Pancreas (tissue), 10 donors: ENCODE data around the gene XCR1. TPM values are rescaled to one million over a fixed set of nuclear protein-coding genes. Genes with fewer than 3 reads are reported as not detected.
A peak's percentile ranks its signal among the peaks of the same experiment; 100 is the strongest.

ENCODE experiments used
- ATAC-seq, 4 donors: fragments of 200-7000 bp; cut with Tn5 transposase; one replicate each; pipeline versions ENCODE4 v1.8.0 to v1.9.1; 2020; ENCODE audit warnings: mild to moderate bottlenecking in 4 of 4, moderate library complexity in 4 of 4
- DNase-seq, 6 donors: peaks; one replicate each; pipeline ENCODE4 v3.0.0-alpha.2; 2020
- FAIRE-seq: peaks from 2 replicates; lab custom pipeline; 2012; peaks lifted over from hg19 to GRCh38; lab: Jason Lieb, UNC
- H3K27ac ChIP-seq, 4 donors: fragments of 200-600 bp; sonication (generic); 1 replicate in 3 of 4; 2 replicates in 1 of 4; pipeline versions ENCODE4 v1.5.0 to v1.8.0; 2020
- H3K27me3 ChIP-seq, 4 donors: fragments of 200-600 bp; one replicate each; pipeline ENCODE4 v1.8.0; 2021
- H3K36me3 ChIP-seq, 3 donors: fragments of 200-600 bp; sonication (generic) in 1 of 3; one replicate each; pipeline versions ENCODE4 v1.5.0 to v1.8.0; 2020 to 2021
- H3K4me1 ChIP-seq, 3 donors: fragments of 200-600 bp; one replicate each; pipeline ENCODE4 v1.8.0; 2021
- H3K4me3 ChIP-seq, 4 donors: fragments of 200-600 bp; sonication (generic) in 2 of 4; one replicate each; pipeline versions ENCODE4 v1.5.0 to v1.8.0; 2020 to 2021
- H3K9me3 ChIP-seq, 4 donors: fragments of 200-600 bp; one replicate each; pipeline ENCODE4 v1.8.0; 2021
- CTCF ChIP-seq, 4 donors: fragments of 200-600 bp; sonication (generic) in 3 of 4; IDR thresholded peaks; one replicate each; pipeline versions ENCODE4 v1.5.0 to v1.8.0; 2021; ENCODE audit warnings: antibody characterized with exemption in 4 of 4
- WGBS, 2 donors: extraction: QIAGEN DNeasy Blood & Tissue Kit; methylation state at CpG; one replicate each; pipeline ENCODE4 v1.1.7; 2013; 5-methylcytosine and 5-hydroxymethylcytosine counted together
- intact Hi-C, 3 donors: fragments of 100-400 bp; cut with DNase I; formaldehyde crosslinking; loops; one replicate each; pipeline versions ENCODE4 v1.11.1 to v1.14.2; 2022
- polyA plus RNA-seq, 2 donors: library from polyadenylated mRNA; stranded (reverse); fragments of 200-250 nt; gene quantifications; one replicate each; pipeline ENCODE4 v1.2.3, GENCODE V29; 2013
- total RNA-seq, 6 donors: library from RNA; stranded (reverse); fragmentation: NEBNext Ultra II Directional in 4 of 6; extraction: Animal tissue kit (Norgen Biotek cat#: 25700) in 4 of 6; gene quantifications; one replicate each; pipeline versions ENCODE4 v1.2.1 to v1.2.4, GENCODE V29; 2021 to 2023
- donor health status: healthy with polysubstance abuse.
- donor health status: DM: no; HTN: no; CAD: no; lungs with moderate emphysema.
- donor health status: DM: no; HTN: no; CAD: no.
- donor health status: control.
- donor health status: control.
- donor health status: Bipolar disorder and iron deficiency.
- donor health status: DM: yes; HTN: yes; CAD: no.
- donor health status: DM: no; HTN: no; CAD: no.
- donor health status: DM: no; HTN: no; CAD: no.
- donor health status: DM: yes; HTN: yes; CAD: no.

XCR1 gene
- total and polyA plus RNA-seq, 8 donors = 0.04 to 0.31 (median 0.20) TPM; not detected in 4

GRCh38 chr3:45985532-45986302 lies 41.6 kb downstream of the XCR1 start:
- Histone ChIP-seq H3K36me3 (peaks cover 0 to 16% (median 0%) of the 10 kb centered on the region in 3 donors), H3K4me1 (peaks cover 51 to 67% (median 55%) of the 10 kb centered on the region in 3 donors), H3K9me3 (no peaks in the 10 kb centered on the region), H3K27ac (peak overlapping the region; percentile 12 to 94 (median 80)), H3K27me3 (no peaks in the 10 kb centered on the region), H3K4me3 (no peak overlapping the region)
- WGBS, 2 donors = 49 to 51% methylated on average over 13 of the region's 13 CpGs
- DNase-seq (peak in 1 of 6 donors; percentile 40), FAIRE-seq (no peak), ATAC-seq (peak; percentile 6 to 19 (median 10))
- intact Hi-C loops = no loop called here
- no peak for TF ChIP-seq CTCF (IDR thresholded peaks at IDR 0.05)

GRCh38 chr3:45984331-45985312 lies 42.7 kb downstream of the XCR1 start:
- peak in 1 of 6 donors; percentile 46 for DNase-seq
- 58 to 63% methylated on average over 8 of the region's 8 CpGs for WGBS, 2 donors
- H3K4me1 ChIP-seq = peaks cover 51 to 59% (median 55%) of the 10 kb centered on the region in 3 donors
- H3K9me3 ChIP-seq = no peaks in the 10 kb centered on the region
- no peak overlapping the region for H3K4me3 ChIP-seq
- no peak for ATAC-seq
- no peak for TF ChIP-seq CTCF (IDR thresholded peaks at IDR 0.05)
- no peaks in the 10 kb centered on the region for H3K27me3 ChIP-seq
- H3K36me3 ChIP-seq = peaks cover 0 to 27% (median 0%) of the 10 kb centered on the region in 3 donors
- intact Hi-C loops = no loop called here
- H3K27ac ChIP-seq = peak overlapping the region in 3 of 4 donors; percentile 12 to 94 (median 90)
- FAIRE-seq = no peak

GRCh38 chr3:45983770-45984169 lies 43.5 kb downstream of the XCR1 start:
- no peak for DNase-seq
- 45 to 58% methylated on average over 3 of the region's 3 CpGs for WGBS, 2 donors
- no peak for TF ChIP-seq CTCF (IDR thresholded peaks at IDR 0.05)
- ATAC-seq = no peak
- FAIRE-seq = no peak
- Histone ChIP-seq H3K27me3 (no peaks in the 10 kb centered on the region), H3K9me3 (no peaks in the 10 kb centered on the region), H3K4me1 (peaks cover 45 to 50% (median 48%) of the 10 kb centered on the region in 3 donors), H3K36me3 (peaks cover 0 to 32% (median 0%) of the 10 kb centered on the region in 3 donors), H3K27ac (no peak overlapping the region), H3K4me3 (no peak overlapping the region)
- intact Hi-C loops = no loop called here

GRCh38 chr3:45981346-45982074 lies 45.8 kb downstream of the XCR1 start:
- H3K27ac ChIP-seq = no peak overlapping the region
- no peaks in the 10 kb centered on the region for H3K27me3 ChIP-seq
- peaks cover 0 to 37% (median 0%) of the 10 kb centered on the region in 3 donors for H3K36me3 ChIP-seq
- H3K9me3 ChIP-seq = no peaks in the 10 kb centered on the region
- intact Hi-C loops = no loop called here
- TF ChIP-seq CTCF (IDR thresholded peaks at IDR 0.05) = no peak
- no peak overlapping the region for H3K4me3 ChIP-seq
- DNase-seq = no peak
- no peak for ATAC-seq
- FAIRE-seq = no peak
- 53 to 55% methylated on average over 2 of the region's 2 CpGs for WGBS, 2 donors
- H3K4me1 ChIP-seq = peaks cover 23 to 34% (median 27%) of the 10 kb centered on the region in 3 donors
